B cell (primary cell): ENCODE results near the gene TGFBR3L. TPM values are rescaled to one million over a fixed set of nuclear protein-coding genes. Genes with fewer than 3 reads are reported as not detected.

ENCODE experiments used
- ATAC-seq: fragments of 200-7000 bp; cut with Tn5 transposase; one replicate; pipeline ENCODE4 v1.10.0; 2021; ENCODE audit warnings: low read depth, mild to moderate bottlenecking, moderate number of reproducible peaks, moderate library complexity
- CTCF ChIA-PET: fragments of 350-600 bp; sonication (Branson Sonifier 250); formaldehyde crosslinking; loops from one replicate; lab custom pipeline; 2021; ENCODE audit warnings: antibody characterized with exemption, inconsistent platforms; lab: Charles Lee
- POLR2A ChIA-PET: fragments of 350-600 bp; sonication (Branson Sonifier 250); formaldehyde crosslinking; loops from one replicate; lab custom pipeline; 2021; ENCODE audit warnings: antibody characterized with exemption; lab: Charles Lee
- DNase-seq: peaks from one replicate; pipeline ENCODE4 v3.0.0; 2013
- H2AFZ ChIP-seq: 2 replicates; pipeline ENCODE4 v1.6.1; 2012; ENCODE audit warnings: mild to moderate bottlenecking, low read depth, low read length; ENCODE audit not compliant: insufficient read depth, poor library complexity, severe bottlenecking
- H3K27ac ChIP-seq, 2 donors: 1 replicate in 1 of 2; 2 replicates in 1 of 2; pipeline ENCODE4 v1.5.1; 2012 to 2013; ENCODE audit warnings: low read length in 2 of 2, mild to moderate bottlenecking in 2 of 2, moderate library complexity in 1 of 2
- H3K27me3 ChIP-seq, 4 experiments: fragments of 200-600 bp in 1 of 4; sonication (generic) in 1 of 4; replicated peaks in 1 of 4; 1 replicate in 2 of 4; 2 replicates in 2 of 4; pipeline versions ENCODE4 v1.6.1 to v1.7.0; 2013 to 2016; ENCODE audit warnings: low read length in 3 of 4, mild to moderate bottlenecking in 2 of 4, mixed read lengths in 1 of 4, moderate library complexity in 1 of 4; ENCODE audit not compliant: insufficient read depth in 4 of 4, control insufficient read depth in 3 of 4; ENCODE audit errors: control extremely low read depth in 1 of 4
- H3K36me3 ChIP-seq, 2 experiments: replicated peaks in 1 of 2; 1 replicate in 1 of 2; 2 replicates in 1 of 2; pipeline versions ENCODE4 v1.6.1 to v1.7.1; 2013; ENCODE audit warnings: low read length in 1 of 2; ENCODE audit not compliant: insufficient read depth in 2 of 2, control insufficient read depth in 1 of 2; ENCODE audit errors: control extremely low read depth in 1 of 2, extremely low read depth in 1 of 2
- H3K4me1 ChIP-seq, 2 donors: fragments of 200-600 bp in 1 of 2; sonication (generic) in 1 of 2; 1 replicate in 1 of 2; 2 replicates in 1 of 2; pipeline versions ENCODE4 v1.5.1 to v1.6.1; 2013 to 2017; ENCODE audit warnings: low read length in 2 of 2; ENCODE audit not compliant: control insufficient read depth in 2 of 2, insufficient read depth in 2 of 2
- H3K4me2 ChIP-seq: replicated peaks from 2 replicates; pipeline ENCODE3; 2012; ENCODE audit warnings: mild to moderate bottlenecking, low read depth, low read length; ENCODE audit not compliant: poor library complexity, severe bottlenecking
- H3K4me3 ChIP-seq, 5 experiments: fragments of 200-600 bp in 1 of 5; sonication (generic) in 1 of 5; 1 replicate in 3 of 5; 2 replicates in 2 of 5; pipeline versions ENCODE4 v1.5.1 to v1.7.0; 2011 to 2016; ENCODE audit warnings: low read length in 4 of 5, mild to moderate bottlenecking in 4 of 5, low read depth in 2 of 5, control low read depth in 1 of 5, moderate library complexity in 1 of 5; ENCODE audit not compliant: insufficient read depth in 1 of 5; ENCODE audit errors: control extremely low read depth in 1 of 5, extremely low read depth in 1 of 5
- H3K79me2 ChIP-seq: fragments of 200-600 bp; sonication (generic); one replicate; pipeline ENCODE4 v1.6.0; 2016; ENCODE audit warnings: low read length; ENCODE audit not compliant: control insufficient read depth, insufficient read depth
- H3K9ac ChIP-seq: fragments of 200-600 bp; sonication (generic); 2 replicates; pipeline ENCODE4 v1.6.1; 2017; ENCODE audit warnings: mild to moderate bottlenecking, low read length, moderate library complexity
- H3K9me3 ChIP-seq, 3 donors: one replicate each; pipeline versions ENCODE4 v1.6.1 to v1.7.1; 2013; ENCODE audit warnings: low read length in 2 of 3; ENCODE audit not compliant: control insufficient read depth in 2 of 3, insufficient read depth in 1 of 3; ENCODE audit errors: control extremely low read depth in 1 of 3
- H4K20me1 ChIP-seq: 2 replicates; pipeline ENCODE4 v1.6.0; 2012; ENCODE audit warnings: mild to moderate bottlenecking, low read length; ENCODE audit not compliant: insufficient read depth, control insufficient read depth, poor library complexity, severe bottlenecking
- H3K27ac Mint-ChIP-seq: one replicate; pipeline ENCODE4 v1.8.0; 2021; ENCODE audit warnings: mixed read lengths
- H3K27me3 Mint-ChIP-seq: one replicate; pipeline ENCODE4 v1.8.0; 2021; ENCODE audit warnings: mixed read lengths
- H3K4me1 Mint-ChIP-seq: one replicate; pipeline ENCODE4 v1.8.0; 2021; ENCODE audit warnings: mixed read lengths
- H3K4me3 Mint-ChIP-seq: one replicate; pipeline ENCODE4 v1.8.0; 2021; ENCODE audit warnings: mixed read lengths
- H3K9me3 Mint-ChIP-seq: one replicate; pipeline ENCODE4 v1.8.0; 2022; ENCODE audit warnings: mixed read lengths; ENCODE audit not compliant: insufficient read depth
- EZH2 ChIP-seq: IDR thresholded peaks from 2 replicates; pipeline ENCODE4 v1.6.1; 2012; ENCODE audit warnings: borderline replicate concordance, low read depth, mild to moderate bottlenecking, moderate library complexity, low read length; ENCODE audit not compliant: insufficient read depth, poor library complexity, severe bottlenecking
- WGBS: methylation state at CpG from one replicate; pipeline ENCODE4 v1.1.5; 2013; ENCODE audit warnings: missing lambda C conversion rate; ENCODE audit not compliant: insufficient coverage; 5-methylcytosine and 5-hydroxymethylcytosine counted together
- intact Hi-C: fragments of 100-400 bp; cut with micrococcal nuclease; formaldehyde crosslinking; loops from one replicate; pipeline ENCODE4 v1.10.0; 2022
- polyA plus RNA-seq: library from polyadenylated mRNA; depleted of rRNA; stranded (reverse); fragments of >200 nt; gene quantifications from 2 replicates; pipeline ENCODE4 v1.2.3, GENCODE V29; 2012
- total RNA-seq, 2 donors: library from RNA; stranded (reverse); fragments of 120-200 nt in 1 of 2; gene quantifications; 1 replicate in 1 of 2; 2 replicates in 1 of 2; pipeline versions ENCODE4 v1.2.3 to v1.2.4, GENCODE V29; 2013 to 2022
- TF ChIP-seq, protein P1 (sequence below): fragments of 200-600 bp; IDR thresholded peaks from one replicate; pipeline ENCODE4 v1.8.0; 2022; ENCODE audit warnings: antibody characterized with exemption, mild to moderate bottlenecking

The TGFBR3L gene
- total and polyA plus RNA-seq, 2 donors (not counting 1 experiment from before 2014, with no cell fraction given): 0.21 to 0.22 TPM

- ATAC-seq (no peak), DNase-seq (no peak)
- POLR2A ChIA-PET: interaction anchor here (0.6 to 1.1 kb wide), 3 partner anchors 8 to 19 kb away, joined by 3 to 11 read pairs (median 3); partner anchors contain the start of gene SNAPC2
- H3K27me3 Mint-ChIP-seq: peaks cover 9% of the 10 kb centered on the region
- WGBS: 97% methylated on average over 18 of the region's 18 CpGs
- Histone ChIP-seq H2AFZ (no peak overlapping the region), H3K9ac (no peak overlapping the region), H3K4me2 (no peak overlapping the region), H3K4me1 (peaks cover 11 to 14% of the 10 kb centered on the region in 2 donors), H3K27ac (no peak overlapping the region), H3K36me3 (peaks cover 3 to 31% of the 10 kb centered on the region in 2 experiments), H3K79me2 (peaks cover 16% of the 10 kb centered on the region), H3K27me3 (peaks cover 0 to 19% (median 9%) of the 10 kb centered on the region in 4 experiments), H3K4me3 (no peak overlapping the region), H3K9me3 (peaks cover 0 to 8% (median 0%) of the 10 kb centered on the region in 3 donors), H4K20me1 (peaks cover 81% of the 10 kb centered on the region)
- H3K9me3 Mint-ChIP-seq: no peaks in the 10 kb centered on the region
- H3K4me1 Mint-ChIP-seq: peaks cover 7% of the 10 kb centered on the region
- no peak for TF ChIP-seq EZH2
- TF ChIP-seq, protein P1, sequence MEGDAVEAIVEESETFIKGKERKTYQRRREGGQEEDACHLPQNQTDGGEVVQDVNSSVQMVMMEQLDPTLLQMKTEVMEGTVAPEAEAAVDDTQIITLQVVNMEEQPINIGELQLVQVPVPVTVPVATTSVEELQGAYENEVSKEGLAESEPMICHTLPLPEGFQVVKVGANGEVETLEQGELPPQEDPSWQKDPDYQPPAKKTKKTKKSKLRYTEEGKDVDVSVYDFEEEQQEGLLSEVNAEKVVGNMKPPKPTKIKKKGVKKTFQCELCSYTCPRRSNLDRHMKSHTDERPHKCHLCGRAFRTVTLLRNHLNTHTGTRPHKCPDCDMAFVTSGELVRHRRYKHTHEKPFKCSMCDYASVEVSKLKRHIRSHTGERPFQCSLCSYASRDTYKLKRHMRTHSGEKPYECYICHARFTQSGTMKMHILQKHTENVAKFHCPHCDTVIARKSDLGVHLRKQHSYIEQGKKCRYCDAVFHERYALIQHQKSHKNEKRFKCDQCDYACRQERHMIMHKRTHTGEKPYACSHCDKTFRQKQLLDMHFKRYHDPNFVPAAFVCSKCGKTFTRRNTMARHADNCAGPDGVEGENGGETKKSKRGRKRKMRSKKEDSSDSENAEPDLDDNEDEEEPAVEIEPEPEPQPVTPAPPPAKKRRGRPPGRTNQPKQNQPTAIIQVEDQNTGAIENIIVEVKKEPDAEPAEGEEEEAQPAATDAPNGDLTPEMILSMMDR: no peak
- no peak overlapping the region for H3K27ac Mint-ChIP-seq
- intact Hi-C loops: no loop called here
- CTCF ChIA-PET: no interaction called here
- H3K4me3 Mint-ChIP-seq: no peak overlapping the region
Observed at GRCh38 chr19:7911508-7912143, 3.0 kb upstream of the TGFBR3L start.

GRCh38 chr19:7912144-7912696 is 2.4 kb upstream of the TGFBR3L start:
- ChIA-PET CTCF (no interaction called here), POLR2A (interaction anchor here (0.6 to 1.1 kb wide), 3 partner anchors 7 to 18 kb away, joined by 3 to 11 read pairs (median 3); partner anchors contain the start of gene SNAPC2)
- no peak overlapping the region for H3K4me3 Mint-ChIP-seq
- H3K4me2 ChIP-seq: no peak overlapping the region
- no peak overlapping the region for H3K27ac Mint-ChIP-seq
- peaks cover 9% of the 10 kb centered on the region for H3K27me3 Mint-ChIP-seq
- H3K4me3 ChIP-seq: no peak overlapping the region
- no peak overlapping the region for H3K9ac ChIP-seq
- H3K36me3 ChIP-seq: peaks cover 3 to 31% of the 10 kb centered on the region in 2 experiments
- H3K27ac ChIP-seq: no peak overlapping the region
- peaks cover 10% of the 10 kb centered on the region for H3K79me2 ChIP-seq
- intact Hi-C loops: no loop called here
- ATAC-seq (no peak), DNase-seq (no peak)
- TF ChIP-seq, protein P1: no peak
- no peak for TF ChIP-seq EZH2
- peaks cover 11% of the 10 kb centered on the region for H3K4me1 Mint-ChIP-seq
- H3K27me3 ChIP-seq: peaks cover 0 to 23% (median 11%) of the 10 kb centered on the region in 4 experiments
- H4K20me1 ChIP-seq: peaks cover 80% of the 10 kb centered on the region
- WGBS: 97% methylated on average over 22 of the region's 31 CpGs
- no peaks in the 10 kb centered on the region for H3K9me3 Mint-ChIP-seq
- peaks cover 16 to 20% of the 10 kb centered on the region in 2 donors for H3K4me1 ChIP-seq
- no peak overlapping the region for H2AFZ ChIP-seq
- peaks cover 0 to 11% (median 0%) of the 10 kb centered on the region in 3 donors for H3K9me3 ChIP-seq
